HK-2 (cell line): ENCODE results near the gene RHBDL3.
"Not testable (repeated sequence)": the region's sequence is repeated elsewhere in the genome, so short reads cannot be mapped to it uniquely, and the experiment has no call there.

Experiments
- DNase-seq: peaks from one replicate; pipeline ENCODE4 v3.0.0-alpha.2; 2018; ENCODE audit not compliant: unreplicated experiment

Gene RHBDL3

GRCh38 chr17:32265192-32265923, at the start of gene RHBDL3:
Gene RHBDL3, plus strand, starts transcription at chr17:32265832. Its CDS starts 358 bp downstream, at chr17:32266190.
- DNase-seq, result no peak

- peak; percentile 15 for DNase-seq
These were observed 43.0 kb upstream of the RHBDL3 start for GRCh38 chr17:32222621-32223020.

- DNase-seq, result no peak
These were observed 41.9 kb upstream of the RHBDL3 start for GRCh38 chr17:32223703-32224102.

- no peak for DNase-seq
These were observed 38.7 kb upstream of the RHBDL3 start for GRCh38 chr17:32226886-32227285.

GRCh38 chr17:32227910-32228309, 37.7 kb upstream of the RHBDL3 start:
- no peak for DNase-seq

- DNase-seq, result no peak
These were observed 30.0 kb upstream of the RHBDL3 start for GRCh38 chr17:32235588-32235987.

GRCh38 chr17:32239456-32239855, 26.2 kb upstream of the RHBDL3 start:
- no peak for DNase-seq

GRCh38 chr17:32240750-32241149, 24.9 kb upstream of the RHBDL3 start:
- DNase-seq, result no peak

- no peak for DNase-seq
These were observed 24.0 kb upstream of the RHBDL3 start for GRCh38 chr17:32241640-32242039.

- DNase-seq, result no peak
These were observed 16.2 kb upstream of the RHBDL3 start for GRCh38 chr17:32249475-32249874.

- DNase-seq, result peak; percentile 71
These were observed 12.5 kb upstream of the RHBDL3 start for GRCh38 chr17:32253117-32253611.

- no peak for DNase-seq
These were observed 9.5 kb upstream of the RHBDL3 start for GRCh38 chr17:32256012-32256700.

- no peak for DNase-seq
These were observed 9.0 kb upstream of the RHBDL3 start for GRCh38 chr17:32256701-32257019.

GRCh38 chr17:32258383-32259140, 7.1 kb upstream of the RHBDL3 start:
- no peak for DNase-seq

GRCh38 chr17:32259586-32259985, 6.0 kb upstream of the RHBDL3 start:
- no peak for DNase-seq

- DNase-seq, result no peak
These were observed 4.3 kb upstream of the RHBDL3 start for GRCh38 chr17:32261417-32261736.

GRCh38 chr17:32261936-32262510, 3.6 kb upstream of the RHBDL3 start:
- DNase-seq, result no peak

- DNase-seq, result not testable (repeated sequence)
These were observed 2.1 kb upstream of the RHBDL3 start for GRCh38 chr17:32263515-32263914.

- no peak for DNase-seq
These were observed 1.4 kb upstream of the RHBDL3 start for GRCh38 chr17:32264140-32264799.

GRCh38 chr17:32264823-32265191, 825 bp upstream of the RHBDL3 start:
- no peak for DNase-seq

GRCh38 chr17:32266051-32266388, 388 bp downstream of the RHBDL3 start:
- no peak for DNase-seq
